LHCN-M2 (cell line): Measurements from ENCODE around the gene AMOTL2. TPM values are rescaled to one million over a fixed set of nuclear protein-coding genes. Genes with fewer than 3 reads are reported as not detected.

Source experiments
- DNase-seq: peaks from one replicate; pipeline ENCODE4 v3.0.0-alpha.2; 2012; ENCODE audit warnings: low read depth
- polyA plus RNA-seq: library from polyadenylated mRNA; unstranded; fragments of >200 nt; gene quantifications from one replicate; pipeline ENCODE4 v1.2.1, GENCODE V29; 2012; ENCODE audit warnings: missing spikeins
- total RNA-seq: library from RNA; depleted of rRNA; stranded (reverse); fragments of >200 nt; gene quantifications from 2 replicates; pipeline ENCODE4 v1.2.3, GENCODE V29; 2014; rRNA removed

Gene AMOTL2
- total RNA-seq: 72.0 and 82.3 TPM in 2 replicates
- 79.6 TPM for polyA plus RNA-seq

DNA sequence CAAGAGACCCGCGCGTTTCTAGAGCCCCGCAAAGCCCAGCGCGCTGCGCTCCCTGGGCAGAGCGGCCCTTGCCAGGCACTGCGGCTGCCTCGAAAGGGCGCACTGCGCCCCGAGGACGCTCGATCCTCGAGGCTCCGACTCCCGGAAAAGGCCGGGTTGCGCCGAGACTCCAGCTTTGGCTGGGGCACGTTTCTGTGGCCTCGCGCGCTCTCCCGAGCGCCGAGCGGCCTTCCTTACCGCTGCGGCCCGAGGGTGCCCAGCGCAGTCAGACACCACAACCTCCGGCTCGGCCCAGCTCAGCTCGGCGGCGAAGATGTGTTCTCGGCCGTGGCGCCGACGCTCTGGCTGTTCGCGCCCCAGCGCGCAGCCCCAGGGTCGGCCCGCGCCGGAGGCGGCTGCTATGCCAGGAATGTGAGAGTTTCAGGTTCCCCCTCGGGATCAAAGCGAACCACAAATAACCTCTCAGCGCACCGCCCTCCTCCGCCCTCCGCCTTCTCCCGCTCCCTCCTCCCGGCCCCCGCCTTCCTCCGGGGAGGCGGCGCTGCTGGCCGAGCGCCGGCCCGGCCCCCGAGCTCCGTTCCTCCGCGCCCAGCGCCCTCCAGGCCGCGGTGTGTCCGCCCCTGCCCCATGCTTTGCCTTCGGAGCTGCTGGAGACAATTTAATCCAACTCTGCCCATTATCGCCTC is at the start of gene AMOTL2:
AMOTL2 (minus strand) TSS at position 343 of the 686 bp plus-strand sequence. CDS start 3,014 bp downstream, outside the sequence.
- peak; percentile 93 for DNase-seq

DNA sequence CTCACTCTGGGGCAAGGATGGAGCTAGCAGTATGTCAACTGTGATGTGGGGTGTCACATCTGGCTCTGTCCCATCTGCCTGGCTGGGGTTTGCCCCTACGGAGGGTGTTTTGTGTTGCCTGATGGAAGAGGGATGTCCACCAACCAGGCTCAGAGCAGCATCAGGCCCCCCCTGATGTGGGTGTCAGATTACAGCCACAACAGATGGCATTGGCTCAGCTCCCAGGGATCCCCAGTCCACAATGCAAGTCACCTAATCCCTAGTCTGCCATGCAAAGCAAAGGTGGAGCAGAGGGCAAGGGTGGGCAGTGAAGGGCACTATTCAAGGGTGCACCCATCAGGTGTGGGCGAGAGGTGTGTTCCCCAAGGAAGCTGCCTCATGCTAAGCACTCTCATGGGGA is 48.9 kb upstream of the AMOTL2 start:
- DNase-seq: peak; percentile 73

DNA sequence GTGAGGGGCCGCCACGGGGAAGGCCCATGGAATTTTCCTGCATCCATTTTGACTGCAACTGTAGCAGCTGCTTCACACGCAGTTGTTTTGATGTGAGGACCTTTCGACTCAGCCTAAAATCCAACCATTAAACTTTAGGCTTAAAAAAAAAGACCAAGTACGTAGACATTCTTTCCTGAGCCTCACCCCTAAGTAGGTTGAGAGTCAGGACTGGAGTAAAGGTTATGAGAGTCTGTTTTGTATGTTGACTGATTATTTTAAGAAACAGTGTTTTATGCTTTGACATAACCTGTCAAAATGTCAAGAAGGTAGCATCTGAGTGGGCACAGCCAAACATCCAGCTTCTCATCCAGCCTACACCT is 45.7 kb upstream of the AMOTL2 start:
- DNase-seq: no peak

DNA sequence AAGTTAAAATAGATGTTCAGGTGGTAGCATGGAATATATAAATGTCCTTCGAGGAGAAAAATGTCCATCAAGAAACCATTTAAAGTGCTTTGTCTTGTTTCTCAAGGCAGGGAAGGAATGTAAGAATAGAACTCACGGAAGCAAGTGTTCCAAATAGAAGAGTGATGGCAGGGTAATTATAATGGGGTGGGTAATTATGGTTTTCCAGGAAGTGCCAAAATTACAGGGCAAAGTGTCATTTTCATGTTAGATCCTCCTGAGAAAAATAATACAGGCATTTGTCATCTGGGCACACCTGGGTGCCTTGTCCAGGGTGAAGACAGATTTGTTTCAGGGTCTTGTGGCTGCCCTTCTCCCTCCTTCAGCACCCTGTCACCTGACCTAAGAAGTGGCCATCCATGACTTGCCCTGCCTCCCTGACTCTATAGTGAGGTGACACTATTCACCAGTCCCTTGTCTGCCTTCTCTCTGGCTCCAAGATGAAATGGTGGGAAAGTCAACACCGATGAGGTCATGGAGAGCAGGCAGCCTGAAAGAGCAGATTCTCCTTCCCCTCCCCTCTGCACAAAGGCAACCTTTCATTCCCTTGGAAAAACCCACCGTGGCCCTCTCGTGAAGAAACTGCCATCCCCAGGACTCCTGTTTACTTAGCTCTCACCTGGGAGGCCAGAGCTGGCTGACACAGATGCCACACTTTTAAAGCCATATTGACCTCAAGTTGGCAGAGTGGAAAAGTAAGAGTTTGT is 45.1 kb upstream of the AMOTL2 start:
- no peak for DNase-seq

DNA sequence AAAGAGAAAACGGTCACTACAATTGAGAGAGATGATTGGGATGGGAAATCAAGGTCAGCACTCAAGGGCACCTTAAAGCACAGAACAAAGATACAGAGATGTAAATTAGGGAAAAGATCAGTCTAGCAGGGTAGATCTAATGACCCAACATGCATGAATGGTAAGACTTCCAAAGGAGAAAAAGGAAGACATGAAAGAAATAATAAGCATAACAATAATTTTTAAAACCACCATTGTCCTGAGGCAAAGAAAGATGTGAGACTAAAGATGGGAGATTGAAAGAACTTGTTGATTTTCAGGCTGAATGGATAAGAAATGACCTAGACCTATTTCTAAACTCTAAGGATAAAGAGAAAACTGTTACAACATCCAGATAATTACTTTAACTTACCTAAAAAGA is 34.8 kb upstream of the AMOTL2 start:
- no peak for DNase-seq

DNA sequence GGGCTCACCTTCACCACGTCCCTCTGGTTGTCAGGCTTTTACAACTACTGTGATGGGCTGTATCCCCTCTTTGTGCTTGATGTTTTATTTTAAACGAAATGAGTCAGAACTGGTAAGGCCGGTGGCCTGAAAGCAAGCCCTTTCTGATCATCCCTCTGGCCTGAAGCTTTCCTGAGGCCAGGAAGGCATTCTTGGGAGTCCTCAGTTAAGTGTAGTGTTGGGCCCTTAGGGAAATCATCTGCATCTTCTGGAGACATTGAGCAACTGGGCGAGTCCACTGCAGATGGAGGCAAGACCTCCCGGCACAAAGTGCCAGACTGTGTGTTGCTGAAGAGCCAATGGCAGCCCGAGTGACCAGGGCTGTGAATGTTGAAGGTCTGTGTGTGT is 33.0 kb upstream of the AMOTL2 start:
- DNase-seq: no peak

DNA sequence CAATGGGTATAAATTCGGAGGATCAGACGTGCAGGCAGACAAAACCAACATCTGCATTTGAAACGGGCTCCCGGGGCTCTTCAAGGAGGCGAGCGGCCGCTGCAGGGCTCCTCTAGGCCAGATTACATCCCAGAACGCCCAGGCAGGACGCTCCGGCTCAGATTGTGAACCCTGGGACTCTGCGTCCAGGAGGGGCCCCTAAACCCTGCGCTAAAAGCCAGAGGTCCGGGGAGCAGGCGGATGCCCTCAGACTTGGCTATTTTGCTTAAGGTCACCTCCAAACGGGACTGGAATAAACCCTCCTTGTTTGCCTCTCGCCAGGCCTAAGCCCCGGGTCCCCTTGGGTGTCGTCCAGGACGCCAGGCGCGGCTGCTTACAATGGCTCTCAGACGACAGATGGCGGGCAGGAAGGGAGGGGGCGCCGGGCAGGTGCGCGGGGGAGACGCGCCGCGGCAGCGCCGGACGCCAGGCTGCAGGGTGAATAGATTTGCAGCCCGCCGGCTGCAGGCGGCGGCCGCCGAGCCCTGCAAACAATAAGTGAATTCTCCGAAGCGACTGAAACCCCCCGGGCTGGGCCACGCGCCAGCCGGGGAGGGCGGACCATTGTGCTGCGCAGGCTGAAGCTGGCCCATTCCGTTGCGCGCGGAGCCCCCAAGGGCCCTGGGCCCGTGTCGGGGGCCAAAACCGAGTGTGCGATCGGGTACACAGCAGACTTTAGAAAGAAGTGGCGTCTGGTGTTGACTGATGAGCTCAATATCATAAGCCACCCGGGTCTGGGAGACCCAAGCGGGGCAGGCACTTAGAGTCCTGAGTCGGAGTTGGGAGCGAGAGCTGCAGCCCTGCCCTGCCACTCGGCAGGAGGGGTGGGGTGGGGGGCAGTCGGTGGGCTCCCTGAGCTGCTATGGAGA is 32.3 kb upstream of the AMOTL2 start:
- DNase-seq: no peak

DNA sequence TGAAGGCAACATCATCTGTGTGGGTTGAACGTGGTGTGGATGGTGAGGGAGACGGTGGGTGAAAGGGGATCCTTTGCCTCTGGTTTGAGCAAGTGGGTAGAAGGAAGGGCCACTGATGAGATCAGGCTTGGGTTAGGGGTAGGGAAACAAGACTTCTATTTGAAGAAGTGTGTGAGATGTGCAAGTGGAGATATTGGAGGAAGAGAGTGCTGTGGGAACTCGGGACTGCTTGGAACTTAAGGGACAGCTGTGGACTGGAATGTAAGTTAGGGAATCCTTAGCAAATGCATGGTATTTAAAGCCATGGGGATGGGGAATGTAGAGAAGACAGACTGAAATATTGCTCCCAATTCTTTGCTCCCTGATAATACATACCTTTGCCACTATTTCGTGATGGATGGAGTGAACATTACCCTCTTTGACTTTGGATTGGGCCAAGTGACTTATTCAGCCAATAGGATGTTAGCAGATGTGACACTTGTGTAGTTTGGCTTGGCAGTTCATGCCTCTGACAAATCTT is 30.2 kb upstream of the AMOTL2 start:
- no peak for DNase-seq

DNA sequence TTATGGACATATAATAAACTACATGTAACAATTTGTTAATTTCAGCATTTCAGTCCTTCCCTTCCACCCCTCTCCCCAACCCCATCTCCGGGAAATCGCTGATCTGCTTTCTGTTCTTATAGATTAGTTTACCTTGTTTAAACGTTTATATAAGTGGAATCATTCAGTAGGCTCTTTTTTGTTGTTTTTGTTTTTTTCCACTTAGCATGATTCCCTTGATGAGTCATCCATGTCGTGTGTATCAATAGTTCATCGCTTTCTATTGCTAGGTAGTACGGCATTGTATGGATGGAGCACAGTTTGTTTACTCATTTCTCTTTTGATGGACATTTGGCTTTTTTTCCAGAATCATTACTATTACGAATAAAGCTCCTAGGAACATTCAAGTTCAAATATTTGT is 23.5 kb upstream of the AMOTL2 start:
- DNase-seq: no peak

DNA sequence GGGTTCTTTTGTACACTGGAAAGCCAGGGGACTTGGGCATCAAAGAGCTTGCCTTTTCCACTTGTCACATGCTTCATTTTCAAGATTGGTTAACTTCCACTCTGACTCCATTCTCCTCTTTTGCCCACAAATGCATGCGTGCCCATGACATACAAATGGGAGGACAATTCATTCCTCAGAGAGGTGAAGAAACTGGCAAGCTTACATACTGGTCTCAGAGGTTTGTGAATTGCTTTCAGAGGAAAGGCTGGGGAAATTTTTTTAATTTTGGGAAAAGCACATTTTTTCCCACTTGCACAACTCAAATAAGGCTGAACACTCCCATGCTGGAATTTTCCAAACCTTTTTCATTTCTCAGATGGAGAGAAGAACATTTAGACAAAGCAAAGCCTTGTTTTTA is 20.9 kb upstream of the AMOTL2 start:
- DNase-seq: no peak

DNA sequence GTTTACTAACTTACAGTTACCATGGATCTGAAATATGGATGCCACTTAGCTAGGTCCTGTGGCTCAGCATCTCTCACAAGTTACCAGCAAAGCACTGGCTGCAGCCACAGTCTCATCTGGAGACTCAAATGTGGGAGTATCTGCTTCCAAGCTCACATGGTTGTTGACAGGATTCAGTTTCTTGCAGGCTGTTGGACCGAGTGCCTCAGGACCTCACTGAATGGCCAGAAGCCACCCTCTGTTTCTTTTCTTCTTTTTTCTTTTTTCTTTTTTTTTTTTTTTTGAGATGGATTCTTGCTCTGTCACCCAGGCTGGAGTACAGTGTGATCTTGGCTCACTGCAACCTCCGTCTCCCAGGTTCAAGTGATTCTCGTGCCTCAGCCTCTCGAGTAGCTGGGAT is 20.1 kb upstream of the AMOTL2 start:
- no peak for DNase-seq

DNA sequence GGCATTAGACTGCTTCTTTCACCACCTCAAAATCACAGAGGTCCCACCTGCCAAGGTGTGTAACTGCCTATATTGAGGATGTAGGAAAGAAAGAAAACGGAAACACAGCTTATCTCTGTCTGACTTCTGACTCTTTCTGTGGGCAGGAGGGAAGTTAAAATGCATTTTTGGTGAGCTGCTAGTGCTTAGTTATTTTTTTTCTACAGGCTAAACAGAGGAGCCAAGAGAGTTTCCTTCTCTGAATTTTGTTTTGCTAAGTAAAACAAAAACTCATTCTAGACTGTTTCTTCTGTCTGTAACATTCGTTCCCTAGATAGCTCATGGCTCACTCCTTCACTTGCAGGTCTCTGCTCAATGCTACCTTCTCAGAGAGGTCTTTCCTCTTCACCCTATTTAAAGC is 18.8 kb upstream of the AMOTL2 start:
- no peak for DNase-seq

DNA sequence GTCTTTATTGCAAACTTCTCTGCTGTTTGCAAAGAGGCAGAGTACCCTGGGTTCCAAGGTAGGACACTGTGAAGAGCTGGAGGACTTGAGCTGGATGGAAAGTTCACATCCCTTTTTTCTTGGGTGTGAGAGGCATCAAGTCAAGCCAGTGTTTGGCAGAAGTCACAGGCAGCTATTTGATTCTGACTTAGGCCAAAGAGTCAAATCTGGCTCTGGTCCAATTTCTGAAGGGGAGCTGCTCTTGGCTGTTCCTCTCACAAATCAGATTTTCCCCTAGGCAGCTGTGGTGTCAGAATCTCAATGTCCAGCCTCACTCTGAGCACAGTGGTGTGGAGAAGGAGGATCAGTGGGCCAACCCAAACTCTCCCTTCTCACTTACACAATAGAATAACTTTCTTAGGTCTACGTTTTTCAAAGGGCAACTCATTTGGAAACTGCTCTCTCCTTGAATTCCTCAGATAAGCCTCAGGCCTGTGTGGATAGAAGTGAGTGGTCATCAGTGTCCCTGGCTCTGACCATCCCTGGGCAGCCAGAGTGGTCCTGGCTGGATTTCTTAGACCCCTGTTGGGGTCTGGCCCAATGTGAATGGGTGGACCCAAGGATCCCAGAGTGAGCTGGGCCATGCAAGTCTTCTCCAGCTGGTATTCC is 18.2 kb upstream of the AMOTL2 start:
- no peak for DNase-seq

DNA sequence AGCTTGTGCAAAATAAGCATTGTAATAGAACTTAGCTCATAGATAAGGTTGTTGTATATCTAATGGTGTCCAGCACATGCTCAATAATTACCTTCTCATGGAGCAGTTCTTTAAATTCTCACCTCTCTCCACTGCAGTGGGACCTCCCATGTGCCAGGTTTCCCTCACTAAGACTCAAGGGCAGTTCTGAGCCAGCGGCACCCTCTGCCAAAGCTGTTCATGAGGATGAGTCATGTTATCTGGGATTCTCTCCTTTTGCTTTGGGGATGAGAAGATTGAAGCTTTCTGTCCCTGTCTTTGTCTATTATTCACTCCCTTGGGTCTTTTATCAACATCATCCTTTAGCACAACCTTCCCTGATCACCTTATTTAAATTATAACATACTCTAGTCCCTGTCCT is 15.6 kb upstream of the AMOTL2 start:
- no peak for DNase-seq

DNA sequence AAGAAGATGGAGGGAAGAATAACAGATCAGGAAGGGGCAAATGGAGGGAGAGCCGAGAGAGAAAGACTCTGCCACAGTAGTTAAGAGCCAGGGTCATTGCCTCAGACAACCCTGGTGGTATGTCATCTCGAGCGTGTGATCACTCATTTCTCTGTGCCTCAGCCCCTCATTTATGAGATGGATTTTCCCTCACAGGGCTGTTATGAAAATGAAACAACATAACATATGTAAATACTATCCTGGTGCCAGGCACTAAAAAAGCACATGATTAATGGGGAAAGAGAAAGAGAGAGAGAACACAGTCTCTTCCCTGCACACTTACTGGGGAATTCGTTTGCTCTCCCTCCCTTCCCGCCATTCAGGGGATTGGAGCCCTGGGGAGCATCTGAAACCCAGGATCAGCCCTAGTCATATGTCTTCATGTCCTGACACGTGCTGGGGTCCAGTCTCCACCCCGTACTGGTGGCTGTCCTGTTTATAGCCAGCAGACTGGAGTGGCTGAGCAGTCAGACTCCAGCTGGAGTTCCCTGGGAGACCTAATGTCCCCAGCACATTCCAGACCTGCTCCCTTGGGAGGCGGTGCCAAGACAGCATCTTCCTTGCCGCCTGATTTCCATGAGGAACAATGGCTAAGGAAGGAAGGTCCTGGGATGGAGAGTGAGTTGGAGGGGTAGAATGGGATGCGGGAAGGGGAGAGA is 14.7 kb upstream of the AMOTL2 start:
- DNase-seq: no peak

DNA sequence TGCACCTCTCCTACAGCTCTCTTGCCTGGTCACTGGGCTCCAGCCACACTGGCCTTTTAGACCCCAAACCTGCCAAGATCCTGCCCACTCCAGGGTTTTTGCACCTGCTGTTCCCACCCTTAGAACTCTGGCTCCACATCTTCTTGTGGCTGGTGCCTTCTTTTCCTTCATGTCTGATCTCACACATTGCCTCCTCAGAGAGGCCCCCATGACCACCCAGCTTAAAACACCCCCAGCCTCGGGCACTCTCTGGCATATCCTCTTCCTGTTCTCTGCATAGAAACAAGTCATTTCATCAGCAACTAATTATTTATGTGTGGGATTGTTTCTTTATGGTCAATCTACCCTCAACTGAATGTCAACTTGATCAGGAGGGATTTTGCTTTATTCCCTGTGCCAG is 14.0 kb upstream of the AMOTL2 start:
- no peak for DNase-seq

DNA sequence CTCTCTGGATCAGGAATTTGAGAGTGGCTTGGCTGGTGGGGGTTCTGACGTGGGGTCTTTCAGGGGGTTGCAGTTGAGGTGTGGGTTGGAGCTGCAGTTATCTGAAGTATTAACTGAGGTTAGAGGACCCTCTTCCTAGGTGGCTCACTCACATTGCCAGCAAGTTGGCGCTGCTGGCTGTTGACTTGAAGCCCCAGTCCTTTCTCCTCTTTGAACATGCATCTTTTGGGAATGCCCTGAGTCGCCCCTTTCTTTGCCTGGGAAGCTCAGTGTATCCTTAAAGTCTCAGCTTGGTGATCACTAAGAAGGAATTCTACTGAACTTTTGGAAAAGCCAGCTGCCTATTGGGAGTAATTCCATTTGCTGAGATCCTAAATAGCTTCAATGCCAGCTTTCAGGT is 13.0 kb upstream of the AMOTL2 start:
- no peak for DNase-seq

DNA sequence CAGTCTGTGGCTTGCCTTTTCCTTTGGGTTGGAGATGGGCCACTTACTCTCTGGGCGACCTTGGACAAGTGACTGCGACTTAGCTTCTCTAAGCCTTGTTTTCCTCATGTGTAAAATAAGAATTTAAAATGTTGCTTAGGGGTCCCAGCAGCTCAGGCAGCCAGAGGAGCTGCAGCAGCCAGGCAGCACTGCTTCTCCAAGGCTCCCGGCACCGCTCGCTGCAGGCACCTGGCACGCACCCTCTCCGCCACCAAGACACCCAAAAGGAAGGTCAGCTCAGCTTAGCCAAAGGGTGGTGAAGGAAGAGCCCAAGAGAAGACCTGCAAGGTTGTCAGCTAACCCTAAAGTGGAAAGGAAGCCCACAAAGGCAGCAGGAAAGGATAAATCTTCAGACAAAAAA is 10.7 kb upstream of the AMOTL2 start:
- DNase-seq: no peak

DNA sequence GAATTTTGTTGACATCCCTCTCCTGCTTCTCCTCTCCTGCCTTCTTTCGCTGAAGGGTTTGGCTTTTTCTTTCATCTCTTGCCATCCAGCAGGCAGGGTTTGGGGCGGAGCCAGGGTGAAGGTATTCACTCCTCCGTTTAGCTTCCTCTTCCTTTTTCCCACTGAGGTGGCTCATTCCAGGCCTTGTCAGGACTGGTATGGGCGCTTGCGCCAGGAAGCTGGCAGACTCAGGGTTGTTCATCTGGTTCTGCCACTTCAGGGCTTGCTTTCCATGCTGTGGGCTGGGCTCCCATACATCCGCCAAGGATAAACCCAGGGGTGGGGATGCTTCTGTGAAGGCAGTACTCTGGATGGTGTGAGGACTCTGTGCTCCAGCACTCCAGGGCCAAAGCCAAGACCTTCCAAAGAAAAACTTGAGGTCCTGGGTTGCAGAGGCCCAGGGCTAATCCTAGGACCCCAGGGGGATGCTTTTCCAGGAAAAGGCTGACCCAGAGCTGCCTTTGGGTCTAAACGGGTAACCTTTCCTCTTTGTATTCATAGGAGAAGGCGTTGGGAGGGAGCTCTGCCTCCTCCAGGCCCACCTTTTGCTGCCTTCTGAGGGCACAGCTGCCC is 7.7 kb upstream of the AMOTL2 start:
- no peak for DNase-seq

DNA sequence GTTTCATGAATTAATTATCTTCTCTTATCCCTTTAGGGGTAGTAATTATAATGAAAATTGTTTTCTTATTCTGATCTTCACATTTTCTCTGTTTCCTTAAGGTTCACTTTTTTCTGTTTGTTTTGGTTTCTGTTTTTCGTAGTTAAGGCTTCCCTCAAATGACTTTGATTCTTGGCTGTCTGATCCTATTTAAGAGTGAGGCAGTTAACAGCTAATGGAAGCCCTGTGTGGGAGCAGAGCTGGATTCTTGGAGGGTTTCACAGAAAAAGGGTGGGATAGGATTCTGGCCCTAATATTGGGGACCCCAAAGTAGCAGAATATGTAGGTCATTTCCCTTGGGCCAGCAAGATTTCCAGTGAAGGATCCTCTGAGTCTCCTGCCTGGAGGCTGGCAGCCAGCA is 6.8 kb upstream of the AMOTL2 start:
- no peak for DNase-seq

DNA sequence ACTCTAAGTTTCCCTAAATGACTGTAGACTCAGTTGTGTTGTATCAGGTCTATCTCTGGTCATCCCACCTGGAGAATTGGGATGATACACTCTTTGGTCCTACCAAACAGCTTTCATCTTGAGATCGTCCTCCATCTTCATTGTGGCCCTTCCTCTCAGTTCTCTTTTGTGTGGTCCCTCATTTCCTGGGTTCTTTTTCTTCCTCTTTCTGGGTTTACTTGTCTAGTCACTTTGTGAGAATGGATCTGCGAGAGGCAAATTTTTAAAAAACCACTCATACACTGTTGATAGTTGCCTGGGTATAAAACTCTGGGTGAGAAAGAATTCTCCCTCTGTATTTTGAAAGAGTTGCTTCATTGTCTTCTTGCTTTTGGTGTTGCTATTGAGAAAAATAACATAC is 6.0 kb upstream of the AMOTL2 start:
- no peak for DNase-seq
